GM19238 (cell line): ENCODE measurements around the gene YPEL5.

ENCODE experiments used
- DNase-seq: peaks from one replicate; pipeline ENCODE4 v3.0.0; 2011; ENCODE audit warnings: low spot score; ENCODE audit not compliant: insufficient read length

The YPEL5 gene

GRCh38 chr2:30164131-30164925 lies 17.5 kb downstream of the YPEL5 start:
- no peak for DNase-seq

- DNase-seq: peak; percentile 64
Observed at GRCh38 chr2:30165050-30165520, 18.3 kb downstream of the YPEL5 start.

GRCh38 chr2:30165617-30166016 lies 18.8 kb downstream of the YPEL5 start:
- DNase-seq: no peak

- no peak for DNase-seq
Observed at GRCh38 chr2:30172627-30173026, 25.8 kb downstream of the YPEL5 start.

- no peak for DNase-seq
Observed at GRCh38 chr2:30177440-30177839, 30.6 kb downstream of the YPEL5 start.

- DNase-seq: no peak
Observed at GRCh38 chr2:30177956-30178355, 31.1 kb downstream of the YPEL5 start.

GRCh38 chr2:30178618-30179434 lies 32.0 kb downstream of the YPEL5 start:
- no peak for DNase-seq

- no peak for DNase-seq
Observed at GRCh38 chr2:30179536-30179935, 32.7 kb downstream of the YPEL5 start.

- no peak for DNase-seq
Observed at GRCh38 chr2:30180226-30180625, 33.4 kb downstream of the YPEL5 start.

- no peak for DNase-seq
Observed at GRCh38 chr2:30181176-30181575, 34.4 kb downstream of the YPEL5 start.

- DNase-seq: no peak
Observed at GRCh38 chr2:30184035-30184434, 37.2 kb downstream of the YPEL5 start.

- no peak for DNase-seq
Observed at GRCh38 chr2:30185178-30185577, 38.4 kb downstream of the YPEL5 start.

GRCh38 chr2:30188292-30188691 lies 41.5 kb downstream of the YPEL5 start:
- no peak for DNase-seq

- no peak for DNase-seq
Observed at GRCh38 chr2:30190637-30191036, 43.8 kb downstream of the YPEL5 start.

- no peak for DNase-seq
Observed at GRCh38 chr2:30191107-30191506, 44.3 kb downstream of the YPEL5 start.

GRCh38 chr2:30191819-30192271 lies 45.0 kb downstream of the YPEL5 start:
- DNase-seq: no peak

GRCh38 chr2:30192314-30192713 lies 45.5 kb downstream of the YPEL5 start:
- DNase-seq: no peak

- no peak for DNase-seq
Observed at GRCh38 chr2:30193104-30193681, 46.4 kb downstream of the YPEL5 start.

- DNase-seq: no peak
Observed at GRCh38 chr2:30194421-30194820, 47.6 kb downstream of the YPEL5 start.

GRCh38 chr2:30195016-30195415 lies 48.2 kb downstream of the YPEL5 start:
- no peak for DNase-seq

GRCh38 chr2:30197570-30198192 lies 50.9 kb downstream of the YPEL5 start:
- no peak for DNase-seq

- no peak for DNase-seq
Observed at GRCh38 chr2:30201990-30202389, 55.2 kb downstream of the YPEL5 start.
